GM12872 (cell line): Measurements from ENCODE around the gene CREG1.

Source experiments
- TF ChIP-seq, protein P1 (sequence below): IDR thresholded peaks from 3 replicates; pipeline ENCODE4 v1.5.1; 2011; ENCODE audit warnings: low read depth, mild to moderate bottlenecking, low read length, moderate library complexity; ENCODE audit not compliant: insufficient read depth

Gene CREG1

DNA sequence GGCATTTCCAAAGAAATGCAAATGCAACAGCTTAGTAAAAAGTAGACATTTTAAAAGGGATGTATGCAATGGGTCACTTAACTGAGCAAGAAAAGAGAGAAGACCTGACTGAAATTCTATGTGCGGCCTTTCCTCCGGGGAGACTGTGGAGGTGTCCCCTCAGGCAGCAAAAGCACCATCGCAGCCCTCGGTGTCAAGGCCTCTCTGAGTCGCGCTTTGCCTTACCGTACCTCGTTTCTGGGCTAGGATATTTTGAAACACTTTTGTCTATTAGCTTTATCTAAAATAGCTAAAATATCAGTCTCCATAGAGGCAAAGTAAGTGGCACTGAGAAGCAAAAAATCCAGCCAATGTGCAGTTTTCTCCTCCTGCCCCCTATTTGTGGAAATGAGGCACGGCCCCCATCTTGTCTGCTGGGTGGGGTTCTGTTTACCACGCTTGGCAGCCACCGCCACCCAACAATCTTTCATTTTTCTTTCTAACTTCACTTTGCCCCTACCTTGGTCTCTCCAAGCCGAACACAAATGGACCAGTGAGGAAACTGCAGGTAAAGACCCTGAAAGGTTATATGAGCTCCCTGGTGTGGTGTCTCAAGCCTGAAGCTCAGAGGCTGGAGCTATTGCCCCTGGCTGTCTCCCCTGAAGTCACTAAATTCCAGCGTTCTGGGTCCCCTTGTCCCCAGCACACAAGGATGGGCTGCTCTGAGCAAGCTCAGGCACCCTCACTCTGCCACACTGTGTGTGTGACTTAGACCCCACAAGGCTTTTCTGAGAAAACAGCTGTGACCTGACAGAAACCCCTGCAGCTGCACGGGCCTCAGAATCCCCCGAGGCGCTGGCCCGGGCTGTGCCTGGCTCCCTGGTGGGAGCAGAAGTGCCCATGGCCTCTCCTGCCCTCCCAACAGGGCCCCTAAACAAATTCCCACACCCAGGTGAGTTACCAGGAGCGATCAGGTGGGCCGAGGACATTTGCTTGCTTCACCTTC, 36.9 kb downstream of the CREG1 start:
- TF ChIP-seq, protein P1, sequence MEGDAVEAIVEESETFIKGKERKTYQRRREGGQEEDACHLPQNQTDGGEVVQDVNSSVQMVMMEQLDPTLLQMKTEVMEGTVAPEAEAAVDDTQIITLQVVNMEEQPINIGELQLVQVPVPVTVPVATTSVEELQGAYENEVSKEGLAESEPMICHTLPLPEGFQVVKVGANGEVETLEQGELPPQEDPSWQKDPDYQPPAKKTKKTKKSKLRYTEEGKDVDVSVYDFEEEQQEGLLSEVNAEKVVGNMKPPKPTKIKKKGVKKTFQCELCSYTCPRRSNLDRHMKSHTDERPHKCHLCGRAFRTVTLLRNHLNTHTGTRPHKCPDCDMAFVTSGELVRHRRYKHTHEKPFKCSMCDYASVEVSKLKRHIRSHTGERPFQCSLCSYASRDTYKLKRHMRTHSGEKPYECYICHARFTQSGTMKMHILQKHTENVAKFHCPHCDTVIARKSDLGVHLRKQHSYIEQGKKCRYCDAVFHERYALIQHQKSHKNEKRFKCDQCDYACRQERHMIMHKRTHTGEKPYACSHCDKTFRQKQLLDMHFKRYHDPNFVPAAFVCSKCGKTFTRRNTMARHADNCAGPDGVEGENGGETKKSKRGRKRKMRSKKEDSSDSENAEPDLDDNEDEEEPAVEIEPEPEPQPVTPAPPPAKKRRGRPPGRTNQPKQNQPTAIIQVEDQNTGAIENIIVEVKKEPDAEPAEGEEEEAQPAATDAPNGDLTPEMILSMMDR, result no peak

DNA sequence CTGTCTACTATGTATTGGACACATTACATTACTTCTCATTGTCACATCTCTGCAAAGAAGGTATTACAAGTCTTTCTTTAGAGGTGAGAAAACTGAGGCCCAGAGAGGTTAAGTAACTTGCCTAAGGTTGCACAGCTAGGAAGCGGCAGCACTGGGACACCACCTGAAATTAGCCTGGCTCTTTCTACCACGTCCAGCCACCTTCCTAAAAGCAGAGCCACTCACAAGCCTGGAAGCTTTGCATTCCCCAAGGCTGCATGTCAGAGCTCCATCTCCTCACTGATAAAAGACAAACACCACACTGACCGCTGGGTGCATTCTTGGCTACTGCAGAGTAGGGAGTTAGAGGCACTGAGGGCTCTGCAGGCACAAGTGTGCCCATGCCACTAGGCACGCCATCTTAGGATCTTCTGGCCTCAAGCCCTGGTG, 37.7 kb downstream of the CREG1 start:
- TF ChIP-seq, protein P1, result no peak

DNA sequence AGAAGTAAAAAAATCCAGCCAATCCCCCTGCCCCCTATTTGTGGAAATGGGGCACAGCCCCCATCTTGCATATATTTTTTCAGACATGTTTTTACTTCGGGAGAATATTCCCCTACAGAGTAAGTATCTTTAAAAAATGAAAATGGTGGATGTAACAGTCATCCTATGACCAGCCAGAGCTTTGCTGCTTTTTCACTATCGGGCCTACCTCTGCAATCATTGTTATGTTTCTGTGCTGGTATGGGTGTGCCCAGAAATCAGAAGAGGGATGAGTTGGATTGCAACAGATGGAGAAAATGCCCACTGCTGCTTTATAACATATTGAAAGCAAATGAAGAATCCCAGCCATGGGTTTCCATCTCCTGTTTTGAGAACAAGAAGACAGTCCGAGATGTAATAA, 38.1 kb downstream of the CREG1 start:
- TF ChIP-seq, protein P1, result no peak

DNA sequence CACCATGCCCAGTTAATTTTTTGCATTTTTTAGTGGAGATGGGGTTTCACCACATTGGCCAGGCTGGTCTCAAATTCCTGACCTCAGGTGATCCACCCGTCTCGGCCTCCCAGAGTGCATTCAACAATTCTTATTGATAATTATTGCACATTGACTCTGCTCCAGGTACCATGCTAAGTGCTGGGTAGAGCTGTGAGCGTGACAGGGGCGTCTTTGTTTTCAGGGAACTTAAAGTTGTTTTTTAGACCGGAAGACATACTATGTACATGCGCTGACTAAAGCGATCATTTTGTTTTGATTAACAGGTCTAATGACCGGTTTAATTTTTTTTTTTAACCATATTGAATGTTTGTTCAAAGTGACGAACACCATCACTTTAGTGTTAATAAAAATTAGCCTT, 39.3 kb downstream of the CREG1 start:
- TF ChIP-seq, protein P1, result no peak

DNA sequence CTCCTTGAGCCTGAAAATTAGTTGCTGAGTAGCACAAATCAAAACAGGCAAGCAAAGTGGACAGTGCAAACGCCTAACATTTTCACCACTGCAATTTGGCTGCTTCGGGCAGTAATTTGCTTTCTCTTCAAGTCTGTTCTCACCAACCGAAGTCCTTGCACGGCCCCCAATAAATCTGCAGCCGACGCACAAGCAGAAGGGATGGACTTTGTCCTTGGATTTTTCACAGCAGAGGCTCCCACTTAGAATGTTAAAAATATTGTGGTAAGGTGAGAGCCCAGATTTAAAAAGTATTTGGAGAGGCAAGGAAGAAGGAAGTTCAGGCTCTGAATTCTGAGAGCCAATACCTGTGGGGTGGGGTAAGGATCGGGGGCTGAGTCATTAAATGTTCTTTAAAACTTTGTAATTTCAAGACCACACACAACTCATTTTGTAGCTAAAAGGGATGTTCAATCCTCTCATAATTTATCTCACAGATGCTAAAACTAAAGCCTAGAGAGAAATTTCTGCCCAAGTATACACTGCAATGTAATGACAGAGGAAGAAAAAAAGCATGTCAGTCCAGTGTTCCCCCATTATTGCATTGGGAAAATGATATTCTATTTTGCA, 41.4 kb downstream of the CREG1 start:
- TF ChIP-seq, protein P1, result no peak

DNA sequence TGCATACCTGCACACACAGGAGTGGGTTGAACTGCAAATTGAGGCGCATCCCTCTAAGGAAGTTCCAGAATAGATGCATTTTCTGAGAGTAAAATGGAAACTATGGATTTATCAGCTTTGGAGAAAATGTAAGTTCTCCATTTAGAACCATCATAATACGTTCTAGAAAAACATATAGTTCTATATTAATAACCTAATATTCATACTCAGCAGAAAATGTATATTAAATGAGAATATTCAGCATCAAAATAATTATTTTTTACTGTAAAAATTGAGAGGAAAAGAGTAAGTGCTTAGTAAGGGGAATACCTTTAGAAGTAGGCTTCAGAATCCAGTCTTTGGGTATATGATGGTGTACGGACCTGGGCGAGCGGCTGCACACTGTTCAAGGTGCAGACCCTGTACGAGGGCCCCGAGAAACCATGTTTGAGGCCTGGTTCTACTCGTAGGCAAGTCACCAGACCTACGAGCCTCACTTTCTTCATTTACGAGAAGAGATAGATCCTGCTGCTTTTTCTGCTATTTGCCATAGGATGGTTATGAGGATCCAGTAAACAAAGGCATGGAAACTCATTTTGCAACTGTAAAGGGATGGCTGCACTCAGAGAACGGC, 42.1 kb downstream of the CREG1 start:
- TF ChIP-seq, protein P1, result no peak

DNA sequence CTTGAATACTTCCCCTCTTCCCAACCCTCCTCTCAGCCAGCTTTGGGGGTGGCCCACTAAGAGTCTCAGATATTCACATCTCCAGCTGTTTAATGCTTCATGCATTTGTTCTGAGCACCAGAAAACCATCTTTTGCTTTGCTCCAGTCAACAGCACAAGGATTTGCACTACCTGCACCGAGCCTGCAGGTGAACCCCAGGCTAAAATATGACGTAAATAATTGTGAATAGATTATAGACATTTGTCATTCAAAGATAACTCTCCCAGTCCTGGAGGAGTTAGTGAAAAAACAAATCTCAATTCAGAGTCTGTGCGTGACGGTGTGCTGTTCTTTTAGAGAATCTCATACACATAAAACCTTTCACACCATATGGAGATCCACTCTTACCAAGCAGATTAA, 42.7 kb downstream of the CREG1 start:
- TF ChIP-seq, protein P1, result no peak
